HL-60 (cell line): Measurements from ENCODE around the gene SPCS1.

ENCODE experiments used
- GABPA ChIP-seq: IDR thresholded peaks from 2 replicates; pipeline ENCODE4 v1.6.1; 2012; ENCODE audit warnings: low read depth
- POLR2AphosphoS5 ChIP-seq: IDR thresholded peaks from 2 replicates; pipeline ENCODE4 v1.6.1; 2012; ENCODE audit warnings: low read depth
- SPI1 ChIP-seq: IDR thresholded peaks from 2 replicates; pipeline ENCODE4 v1.6.1; 2012; ENCODE audit warnings: low read depth, mild to moderate bottlenecking, borderline replicate concordance
- TF ChIP-seq, protein P1 (sequence below): IDR thresholded peaks from one replicate; pipeline ENCODE4 v1.5.1; 2011; ENCODE audit warnings: low read length, control low read depth, inconsistent platforms; ENCODE audit not compliant: insufficient read depth
- TF ChIP-seq, protein P2 (sequence below): IDR thresholded peaks from 2 replicates; pipeline ENCODE4 v1.6.1; 2012; ENCODE audit warnings: low read depth; ENCODE audit not compliant: insufficient replicate concordance

DNA sequence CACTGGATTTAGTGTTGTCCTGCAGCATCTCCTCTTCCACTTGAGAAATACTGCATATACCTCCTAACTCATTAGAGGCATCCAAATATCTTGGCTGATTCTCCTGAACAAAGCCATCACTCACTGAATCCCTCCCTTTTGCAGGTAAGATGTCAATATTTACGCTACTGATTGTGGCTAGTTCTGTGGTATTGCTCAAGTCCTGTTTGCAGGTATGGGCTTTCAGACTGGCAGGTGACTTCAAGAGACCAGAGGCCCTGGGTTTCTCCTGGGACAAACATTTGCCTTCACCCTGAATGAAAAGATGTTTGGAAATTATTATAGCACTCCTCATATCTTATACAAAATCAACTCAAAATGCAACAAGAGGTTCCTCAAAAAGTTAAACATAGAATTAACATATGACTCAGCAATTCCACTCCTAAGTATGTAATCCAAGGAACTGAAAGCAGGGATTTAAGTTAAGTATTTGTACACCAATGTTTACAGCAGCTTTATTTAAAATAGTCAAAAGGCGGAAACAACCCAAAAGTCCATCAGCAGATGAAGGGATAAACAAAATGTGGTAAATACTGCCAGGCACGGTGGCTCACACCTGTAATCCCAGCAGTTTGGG lies 46.2 kb downstream of the SPCS1 start:
- TF ChIP-seq, protein P1, sequence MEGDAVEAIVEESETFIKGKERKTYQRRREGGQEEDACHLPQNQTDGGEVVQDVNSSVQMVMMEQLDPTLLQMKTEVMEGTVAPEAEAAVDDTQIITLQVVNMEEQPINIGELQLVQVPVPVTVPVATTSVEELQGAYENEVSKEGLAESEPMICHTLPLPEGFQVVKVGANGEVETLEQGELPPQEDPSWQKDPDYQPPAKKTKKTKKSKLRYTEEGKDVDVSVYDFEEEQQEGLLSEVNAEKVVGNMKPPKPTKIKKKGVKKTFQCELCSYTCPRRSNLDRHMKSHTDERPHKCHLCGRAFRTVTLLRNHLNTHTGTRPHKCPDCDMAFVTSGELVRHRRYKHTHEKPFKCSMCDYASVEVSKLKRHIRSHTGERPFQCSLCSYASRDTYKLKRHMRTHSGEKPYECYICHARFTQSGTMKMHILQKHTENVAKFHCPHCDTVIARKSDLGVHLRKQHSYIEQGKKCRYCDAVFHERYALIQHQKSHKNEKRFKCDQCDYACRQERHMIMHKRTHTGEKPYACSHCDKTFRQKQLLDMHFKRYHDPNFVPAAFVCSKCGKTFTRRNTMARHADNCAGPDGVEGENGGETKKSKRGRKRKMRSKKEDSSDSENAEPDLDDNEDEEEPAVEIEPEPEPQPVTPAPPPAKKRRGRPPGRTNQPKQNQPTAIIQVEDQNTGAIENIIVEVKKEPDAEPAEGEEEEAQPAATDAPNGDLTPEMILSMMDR = no peak
- TF ChIP-seq SPI1 = no peak
- no peak for TF ChIP-seq POLR2AphosphoS5
- TF ChIP-seq, protein P2, sequence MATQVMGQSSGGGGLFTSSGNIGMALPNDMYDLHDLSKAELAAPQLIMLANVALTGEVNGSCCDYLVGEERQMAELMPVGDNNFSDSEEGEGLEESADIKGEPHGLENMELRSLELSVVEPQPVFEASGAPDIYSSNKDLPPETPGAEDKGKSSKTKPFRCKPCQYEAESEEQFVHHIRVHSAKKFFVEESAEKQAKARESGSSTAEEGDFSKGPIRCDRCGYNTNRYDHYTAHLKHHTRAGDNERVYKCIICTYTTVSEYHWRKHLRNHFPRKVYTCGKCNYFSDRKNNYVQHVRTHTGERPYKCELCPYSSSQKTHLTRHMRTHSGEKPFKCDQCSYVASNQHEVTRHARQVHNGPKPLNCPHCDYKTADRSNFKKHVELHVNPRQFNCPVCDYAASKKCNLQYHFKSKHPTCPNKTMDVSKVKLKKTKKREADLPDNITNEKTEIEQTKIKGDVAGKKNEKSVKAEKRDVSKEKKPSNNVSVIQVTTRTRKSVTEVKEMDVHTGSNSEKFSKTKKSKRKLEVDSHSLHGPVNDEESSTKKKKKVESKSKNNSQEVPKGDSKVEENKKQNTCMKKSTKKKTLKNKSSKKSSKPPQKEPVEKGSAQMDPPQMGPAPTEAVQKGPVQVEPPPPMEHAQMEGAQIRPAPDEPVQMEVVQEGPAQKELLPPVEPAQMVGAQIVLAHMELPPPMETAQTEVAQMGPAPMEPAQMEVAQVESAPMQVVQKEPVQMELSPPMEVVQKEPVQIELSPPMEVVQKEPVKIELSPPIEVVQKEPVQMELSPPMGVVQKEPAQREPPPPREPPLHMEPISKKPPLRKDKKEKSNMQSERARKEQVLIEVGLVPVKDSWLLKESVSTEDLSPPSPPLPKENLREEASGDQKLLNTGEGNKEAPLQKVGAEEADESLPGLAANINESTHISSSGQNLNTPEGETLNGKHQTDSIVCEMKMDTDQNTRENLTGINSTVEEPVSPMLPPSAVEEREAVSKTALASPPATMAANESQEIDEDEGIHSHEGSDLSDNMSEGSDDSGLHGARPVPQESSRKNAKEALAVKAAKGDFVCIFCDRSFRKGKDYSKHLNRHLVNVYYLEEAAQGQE = no peak
- no peak for TF ChIP-seq GABPA
